ENCODE measurements around the gene MYO1G. TPM values are rescaled to one million over a fixed set of nuclear protein-coding genes. Genes with fewer than 3 reads are reported as not detected.

MYO1G gene
- total RNA-seq, 1 experiment from 2014 or later: 0.46 TPM

GRCh38 chr7:45001138-45001694 lies 22.4 kb upstream of the MYO1G start:
- no peaks in the 10 kb centered on the region for H3K27me3 Mint-ChIP-seq (ENCODE audit: low read depth)
- peak overlapping the region; percentile 83 for H3K4me3 Mint-ChIP-seq
- DNase-seq (ENCODE audit: low spot score): peak; percentile 30
- POLR2A ChIA-PET: interaction anchor here (0.7 to 1.9 kb wide), 5 partner anchors 15 to 154 kb away, joined by 3 to 6 read pairs (median 4); partner anchors contain the start of genes H2AZ2 and TBRG4
- H3K4me1 Mint-ChIP-seq: peaks cover 13% of the 10 kb centered on the region
- CTCF ChIA-PET: interaction anchor here (0.8 to 3.5 kb wide), 5 partner anchors 12 to 135 kb away, joined by 4 to 27 read pairs (median 5); partner anchors contain the start of gene TBRG4
- H3K36me3 Mint-ChIP-seq: no peaks in the 10 kb centered on the region; the same call in 1 of the 2 replicates
- no peaks in the 10 kb centered on the region for H3K9me3 Mint-ChIP-seq
- peak; percentile 3; the same call in 1 of the 2 replicates for ATAC-seq
- TF ChIP-seq CREM (CRISPR knock-in tag; IDR thresholded peaks at IDR 0.05) (no peak), FOXK1 (CRISPR knock-in tag; IDR thresholded peaks at IDR 0.05) (no peak), AFF4 (CRISPR knock-in tag; IDR thresholded peaks at IDR 0.05; ENCODE audit: borderline replicate concordance) (no peak), MLX (CRISPR knock-in tag; IDR thresholded peaks at IDR 0.05) (no peak), PRDM15 (CRISPR knock-in tag; IDR thresholded peaks at IDR 0.05) (no peak), ELF4 (CRISPR knock-in tag; IDR thresholded peaks at IDR 0.05; ENCODE audit: low read depth) (no peak), ZNF281 (CRISPR knock-in tag; IDR thresholded peaks at IDR 0.05) (no peak), ZNF532 (CRISPR knock-in tag; IDR thresholded peaks at IDR 0.05; ENCODE audit: borderline replicate concordance) (no peak)
- H3K27ac Mint-ChIP-seq: peak overlapping the region; percentile 60
